OCI-M1 (cell line): ENCODE measurements around the gene TBX6.
A peak's percentile ranks its signal among the peaks of the same experiment; 100 is the strongest.

Source experiments
- DNase-seq: peaks from one replicate; lab custom pipeline; 2025; lab: John Stamatoyannopoulos, UW

TBX6 gene

DNA sequence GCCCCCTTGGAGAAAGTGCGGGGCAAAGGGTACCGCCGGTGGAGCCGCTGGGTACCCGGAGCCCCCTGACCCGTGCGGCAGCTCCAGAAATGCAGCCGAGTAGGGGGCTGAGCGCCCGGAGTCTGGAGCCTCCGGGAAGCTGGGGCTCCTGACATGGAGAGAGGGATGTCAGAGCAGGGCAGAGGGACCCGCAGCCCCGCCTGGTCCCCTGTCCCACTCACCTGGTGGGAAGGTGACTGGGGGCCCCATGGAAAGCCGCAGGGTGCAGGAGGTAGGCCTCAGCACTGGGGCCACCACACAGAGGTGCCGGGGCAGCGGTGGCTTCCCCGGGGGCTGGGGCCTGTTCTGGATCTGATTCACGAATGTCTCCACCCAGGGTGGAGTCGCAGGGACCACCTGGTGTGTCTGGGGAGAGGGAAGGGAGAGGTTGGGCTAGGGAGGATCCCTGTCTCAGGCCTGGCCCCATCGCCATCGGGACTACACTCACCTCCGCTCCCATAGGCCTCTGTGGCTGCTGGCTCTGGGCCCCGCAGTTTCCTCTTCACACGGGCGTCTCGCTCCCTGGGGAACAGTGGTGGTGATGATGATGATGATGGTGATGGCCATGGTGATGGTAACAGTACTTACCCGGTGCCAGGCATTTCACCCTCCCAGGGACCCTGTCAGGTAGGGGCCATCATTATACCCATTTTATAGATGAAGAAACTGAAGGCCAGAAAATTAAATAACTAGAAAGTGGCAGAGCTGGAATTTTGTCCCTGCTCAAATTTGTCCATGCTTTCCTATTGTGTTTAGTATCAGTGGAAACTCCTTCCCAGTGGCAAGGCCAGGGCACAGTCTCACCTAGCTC lies 5.2 kb downstream of the TBX6 start:
- no peak for DNase-seq

DNA sequence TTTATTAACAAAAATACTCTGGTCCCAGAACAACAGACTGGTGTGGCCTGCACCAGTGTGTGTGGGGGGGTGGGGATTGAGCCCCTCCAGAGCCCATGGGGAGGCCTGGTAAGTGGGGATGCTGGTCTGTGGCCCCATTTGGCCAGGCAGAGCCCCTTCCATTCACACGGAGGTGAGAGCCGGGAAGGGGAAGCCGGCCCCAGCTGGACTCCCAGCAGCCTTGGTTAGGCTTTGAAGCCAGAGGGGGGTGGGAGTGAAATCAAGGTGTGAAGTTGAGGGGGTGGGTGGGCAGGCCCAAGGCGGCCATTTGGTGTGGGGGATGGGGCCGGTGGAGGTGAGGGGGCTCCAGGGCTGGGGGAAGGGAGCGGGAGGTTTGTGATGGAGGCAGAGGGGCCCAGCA lies 5.9 kb downstream of the TBX6 start:
- DNase-seq: no peak

DNA sequence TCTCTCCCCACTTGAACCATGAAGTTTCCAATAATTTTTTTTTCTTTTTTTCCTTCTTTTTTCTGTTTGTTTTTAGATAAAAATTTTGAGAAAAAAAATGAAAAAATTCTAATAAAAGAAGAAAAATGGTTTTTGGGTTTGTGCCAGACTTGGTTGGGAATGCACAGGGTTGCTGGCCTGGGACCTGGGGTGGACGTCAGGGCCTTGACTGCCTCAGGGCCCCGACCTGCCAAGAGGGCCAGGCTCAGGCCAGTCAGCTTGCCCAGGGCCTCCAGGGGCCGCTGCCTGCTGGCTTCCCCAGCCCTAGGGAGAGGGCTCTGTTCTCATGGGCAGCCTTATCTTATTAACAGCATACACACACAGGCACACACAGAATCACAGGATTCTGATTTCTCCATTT lies 6.5 kb downstream of the TBX6 start:
- no peak for DNase-seq

DNA sequence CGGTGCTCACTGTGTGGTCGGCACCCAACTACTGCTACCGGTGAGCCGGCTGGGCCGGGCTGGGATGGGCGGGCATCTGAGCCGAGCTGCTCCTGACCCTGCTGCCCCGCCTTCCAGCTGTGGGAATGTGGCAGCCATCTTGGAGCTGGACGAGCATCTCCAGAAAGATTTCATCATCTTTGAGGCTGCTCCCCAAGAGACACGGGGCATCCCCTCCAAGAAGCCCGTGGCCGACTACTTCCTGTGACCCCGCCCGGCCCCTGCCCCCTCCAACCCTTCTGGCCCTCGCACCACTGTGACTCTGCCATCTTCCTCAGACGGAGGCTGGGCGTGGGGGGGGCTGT lies 6.9 kb downstream of the TBX6 start:
- no peak for DNase-seq

DNA sequence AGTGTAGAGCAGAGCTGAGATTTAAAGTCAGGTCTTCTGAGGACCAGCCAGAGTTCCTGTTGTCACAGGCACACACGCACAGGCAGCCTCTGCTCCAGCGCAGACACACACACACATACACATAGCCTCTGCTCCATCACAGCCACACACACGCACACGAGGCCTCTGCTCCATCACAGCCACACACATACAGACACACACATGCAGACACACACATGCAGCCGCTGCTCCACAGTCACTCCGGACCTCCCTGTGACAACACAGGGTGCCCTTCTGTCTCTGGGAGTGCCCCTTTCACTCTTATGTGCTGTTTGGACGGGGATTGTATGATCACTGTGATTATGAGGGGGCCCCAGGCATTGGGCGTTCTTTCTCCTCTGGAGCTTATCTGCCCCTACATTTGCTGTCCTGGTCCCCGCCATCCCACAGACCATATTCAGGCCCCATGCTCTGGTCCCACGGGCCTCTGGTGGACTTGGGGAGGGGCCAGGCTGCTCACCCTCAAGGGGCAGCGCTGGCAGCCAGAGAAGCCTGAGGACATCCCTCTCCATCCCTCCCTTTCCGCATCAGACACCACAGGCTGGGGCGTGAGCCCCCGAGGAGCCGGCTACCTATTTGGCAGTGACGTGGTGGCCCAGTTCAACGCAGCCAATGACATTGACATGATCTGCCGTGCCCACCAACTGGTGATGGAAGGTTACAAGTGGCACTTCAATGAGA lies 7.5 kb downstream of the TBX6 start:
- DNase-seq: no peak

DNA sequence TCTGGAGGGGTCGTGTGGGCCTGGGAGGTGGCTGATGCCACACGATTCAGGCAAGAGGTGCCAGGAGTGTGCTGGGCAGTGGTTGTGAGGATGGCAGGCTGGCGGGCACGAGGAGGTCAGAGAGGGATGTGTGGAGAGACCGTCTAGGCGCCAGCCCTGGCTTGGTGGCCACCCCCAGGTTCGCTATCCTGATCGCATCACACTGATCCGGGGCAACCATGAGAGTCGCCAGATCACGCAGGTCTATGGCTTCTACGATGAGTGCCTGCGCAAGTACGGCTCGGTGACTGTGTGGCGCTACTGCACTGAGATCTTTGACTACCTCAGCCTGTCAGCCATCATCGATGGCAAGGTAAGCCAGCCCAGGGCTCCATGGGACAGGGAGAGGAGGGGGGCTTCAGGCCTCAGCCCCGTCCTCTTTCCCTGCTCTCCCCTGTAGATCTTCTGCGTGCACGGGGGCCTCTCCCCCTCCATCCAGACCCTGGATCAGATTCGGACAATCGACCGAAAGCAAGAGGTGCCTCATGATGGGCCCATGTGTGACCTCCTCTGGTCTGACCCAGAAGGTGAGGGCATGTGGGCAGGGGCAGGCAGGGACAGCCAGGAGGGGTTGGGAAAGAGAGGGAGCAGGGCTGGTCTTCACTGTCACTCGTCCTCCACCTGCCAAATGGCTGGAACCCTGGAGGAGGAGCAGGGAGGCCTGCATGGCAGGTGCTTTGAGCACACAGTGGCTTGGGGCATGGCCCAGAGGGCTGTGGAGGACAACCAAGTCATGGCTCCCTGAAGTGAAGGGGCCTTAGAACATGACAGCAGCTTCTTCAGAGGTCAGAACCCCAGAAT lies 8.3 kb downstream of the TBX6 start:
- DNase-seq: no peak

DNA sequence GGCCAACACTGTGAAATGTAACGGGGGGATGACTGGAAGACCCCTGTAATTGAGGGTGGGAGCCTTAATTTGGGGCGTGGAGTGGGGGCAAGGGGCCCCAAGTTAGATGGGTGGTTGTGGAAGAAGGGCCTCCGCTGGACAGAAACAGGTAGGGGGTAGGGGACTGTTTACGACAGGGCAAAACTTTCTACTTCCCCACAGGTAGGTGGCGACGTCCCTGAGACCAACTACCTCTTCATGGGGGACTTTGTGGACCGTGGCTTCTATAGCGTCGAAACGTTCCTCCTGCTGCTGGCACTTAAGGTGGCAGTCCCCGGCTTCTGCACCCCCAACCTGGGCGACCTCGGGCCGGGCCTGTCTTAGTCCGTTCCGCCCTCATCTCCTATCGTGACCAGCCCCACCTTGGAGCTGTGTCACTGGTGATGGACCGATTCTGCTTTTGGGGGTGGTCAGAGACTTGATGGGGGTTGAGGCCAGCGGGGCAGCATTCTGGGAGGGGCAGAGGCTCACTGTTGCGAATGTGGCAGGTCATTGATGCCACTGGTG lies 9.1 kb downstream of the TBX6 start:
- DNase-seq: no peak

DNA sequence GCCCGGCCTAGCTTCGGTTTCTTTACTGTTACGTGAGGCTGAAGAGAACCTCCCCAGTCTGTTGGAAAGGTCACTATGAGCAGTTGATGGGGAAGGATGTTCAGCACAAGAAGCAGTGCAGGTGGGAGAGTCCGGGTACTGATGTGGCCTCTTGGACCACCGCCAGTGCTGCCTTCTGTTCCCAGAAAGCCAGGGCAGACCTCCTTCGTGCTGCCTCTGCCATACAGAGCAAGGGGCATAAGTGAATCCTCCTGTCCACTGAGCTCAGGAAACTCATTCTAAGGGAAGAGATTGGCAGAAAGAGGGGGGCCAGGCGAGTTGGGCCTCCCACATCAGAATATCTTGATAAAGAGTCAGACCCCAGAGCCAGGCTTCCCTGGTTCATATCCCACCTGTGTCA lies 12.2 kb downstream of the TBX6 start:
- DNase-seq: no peak

DNA sequence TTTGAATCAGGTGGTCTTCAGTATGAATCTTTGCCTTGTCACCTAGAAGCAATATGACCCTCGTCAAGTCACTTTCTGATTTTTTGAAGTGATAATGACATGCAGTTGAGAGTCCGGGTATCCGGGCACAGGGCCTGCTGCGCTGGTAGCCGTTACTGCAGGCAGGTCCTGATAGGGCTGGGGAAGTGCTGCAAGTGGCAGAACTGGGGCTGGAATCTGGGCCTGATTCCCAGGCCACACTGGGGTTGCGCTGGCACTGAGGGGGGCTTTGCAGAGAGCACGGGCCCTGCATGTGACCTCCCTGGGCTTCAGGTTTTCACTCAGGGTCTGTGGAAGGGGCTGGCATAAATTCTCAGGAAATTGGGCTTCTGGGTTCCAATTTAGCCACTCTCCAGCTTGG lies 13.0 kb downstream of the TBX6 start:
- no peak for DNase-seq

DNA sequence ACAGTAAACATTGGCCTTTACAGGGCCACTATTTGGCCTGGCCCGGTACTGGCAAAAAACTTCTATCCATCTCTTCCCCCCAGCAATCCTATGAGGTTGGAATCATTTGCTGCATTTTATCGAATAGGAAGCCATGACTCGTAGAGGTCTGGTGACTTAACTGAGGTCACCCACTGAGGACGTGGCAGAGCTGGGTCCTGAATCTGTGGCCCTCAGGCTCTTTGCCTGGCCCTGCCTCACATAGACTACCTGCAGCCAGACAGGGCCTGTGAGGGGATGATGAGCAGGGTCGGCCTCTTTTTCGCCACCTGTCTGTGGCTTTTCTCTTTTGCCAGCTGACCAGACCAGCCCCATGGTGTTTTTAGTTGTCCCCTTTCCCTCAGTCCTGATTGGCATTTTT lies 14.1 kb downstream of the TBX6 start:
- no peak for DNase-seq

DNA sequence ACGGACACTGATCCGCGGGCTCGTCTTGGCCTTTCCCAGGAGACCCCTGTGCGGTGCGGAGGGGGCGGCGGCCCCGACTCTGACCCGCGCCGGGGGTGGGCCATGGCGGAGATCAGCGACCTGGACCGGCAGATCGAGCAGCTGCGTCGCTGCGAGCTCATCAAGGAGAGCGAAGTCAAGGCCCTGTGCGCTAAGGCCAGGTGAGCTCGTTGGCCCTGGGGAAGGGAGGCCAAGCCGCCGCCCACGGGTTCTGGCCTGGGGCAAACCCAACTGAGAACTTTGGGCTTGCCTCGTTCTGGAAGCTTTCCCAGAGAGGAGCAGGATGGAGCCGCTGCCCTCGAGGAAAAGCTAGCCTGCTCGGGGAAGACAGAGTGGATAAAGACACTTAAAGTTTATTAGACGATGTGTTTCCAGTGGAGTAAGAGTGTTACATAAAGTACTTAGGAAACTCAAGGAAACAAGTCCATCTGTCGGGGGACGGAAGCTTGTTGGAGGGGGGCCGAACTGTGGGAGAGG lies 15.4 kb downstream of the TBX6 start:
- no peak for DNase-seq

DNA sequence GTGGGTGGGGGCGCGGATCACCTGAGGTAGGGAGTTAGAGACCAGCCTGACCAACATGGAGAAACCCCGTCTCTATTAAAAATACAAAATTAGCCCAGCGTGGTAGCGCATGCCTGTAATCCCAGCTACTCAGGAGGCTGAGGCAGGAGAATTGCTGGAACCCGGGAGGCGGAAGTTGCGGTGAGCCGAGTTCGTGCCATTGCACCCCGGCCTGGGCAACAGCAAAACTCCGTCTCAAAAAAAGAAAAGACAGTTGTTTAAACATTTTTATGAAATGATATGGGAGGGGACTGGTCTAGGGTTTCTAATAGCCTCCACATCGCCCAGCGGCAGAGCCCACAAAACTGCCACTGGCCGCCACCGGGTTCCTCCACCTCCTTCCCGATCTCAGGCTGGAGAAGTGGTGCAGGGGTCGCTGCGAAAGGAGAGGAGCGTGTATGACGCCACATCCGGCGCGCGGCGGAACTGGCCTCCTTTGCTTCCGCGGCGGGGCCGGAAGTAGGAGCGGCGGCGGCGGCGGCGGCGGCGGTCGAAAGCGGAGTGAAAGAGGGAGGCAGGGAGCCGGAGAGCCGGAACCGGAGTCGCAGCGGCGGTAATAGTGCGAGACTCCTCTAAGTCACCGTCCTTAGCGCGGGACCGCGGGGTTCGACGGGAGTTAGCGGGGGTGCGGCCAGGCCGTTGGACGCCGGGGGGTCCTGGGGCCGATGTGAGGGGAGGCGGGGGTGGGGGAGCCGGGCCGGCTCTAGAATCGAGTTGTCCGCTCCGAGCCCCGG lies 16.0 kb downstream of the TBX6 start, which contains the start of gene PPP4C:
Gene PPP4C (plus strand): TSS at position 492 of the 773 bp plus-strand sequence. CDS start 384 bp downstream, outside the sequence.
- peak; percentile 95 for DNase-seq

DNA sequence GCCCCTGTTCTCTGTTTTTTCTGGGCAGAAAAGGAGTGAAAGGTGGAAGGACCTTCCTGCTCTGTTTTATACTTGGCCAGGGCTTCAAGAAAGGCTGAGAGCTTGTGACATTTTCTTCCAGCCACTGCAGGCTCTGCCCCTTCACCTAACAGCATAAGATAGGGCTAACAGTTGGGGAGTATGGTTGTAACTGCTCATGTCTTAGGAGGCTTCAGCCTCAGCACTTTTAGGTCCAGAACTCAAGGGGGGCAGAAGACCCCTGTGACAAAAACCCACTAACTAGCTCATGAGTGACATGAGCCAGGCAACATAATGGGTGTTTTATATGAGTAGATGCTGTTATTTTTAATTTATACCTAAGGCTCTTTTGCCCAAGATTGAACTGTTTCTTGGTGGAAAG lies 21.2 kb downstream of the TBX6 start:
- DNase-seq: no peak

DNA sequence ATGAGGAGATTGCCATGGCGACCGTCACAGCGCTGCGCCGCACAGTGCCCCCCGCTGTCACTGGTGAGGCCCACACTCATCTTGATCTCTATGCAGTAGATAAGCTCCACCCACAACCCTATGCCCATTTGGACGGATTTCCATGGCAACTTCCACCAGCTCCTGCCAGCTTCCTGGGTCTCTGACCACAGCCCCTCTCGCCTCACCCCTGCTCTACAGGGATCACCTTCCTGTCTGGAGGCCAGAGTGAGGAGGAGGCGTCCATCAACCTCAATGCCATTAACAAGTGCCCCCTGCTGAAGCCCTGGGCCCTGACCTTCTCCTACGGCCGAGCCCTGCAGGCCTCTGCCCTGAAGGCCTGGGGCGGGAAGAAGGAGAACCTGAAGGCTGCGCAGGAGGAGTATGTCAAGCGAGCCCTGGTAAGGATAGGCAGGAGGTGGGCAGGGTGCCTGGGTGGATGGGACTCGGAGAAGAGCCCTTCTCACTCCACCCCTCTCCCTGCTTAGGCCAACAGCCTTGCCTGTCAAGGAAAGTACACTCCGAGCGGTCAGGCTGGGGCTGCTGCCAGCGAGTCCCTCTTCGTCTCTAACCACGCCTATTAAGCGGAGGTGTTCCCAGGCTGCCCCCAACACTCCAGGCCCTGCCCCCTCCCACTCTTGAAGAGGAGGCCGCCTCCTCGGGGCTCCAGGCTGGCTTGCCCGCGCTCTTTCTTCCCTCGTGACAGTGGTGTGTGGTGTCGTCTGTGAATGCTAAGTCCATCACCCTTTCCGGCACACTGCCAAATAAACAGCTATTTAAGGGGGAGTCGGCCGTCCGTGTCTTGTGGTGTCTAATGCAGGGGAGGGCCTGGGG lies 21.9 kb downstream of the TBX6 start:
- peak; percentile 25 for DNase-seq

DNA sequence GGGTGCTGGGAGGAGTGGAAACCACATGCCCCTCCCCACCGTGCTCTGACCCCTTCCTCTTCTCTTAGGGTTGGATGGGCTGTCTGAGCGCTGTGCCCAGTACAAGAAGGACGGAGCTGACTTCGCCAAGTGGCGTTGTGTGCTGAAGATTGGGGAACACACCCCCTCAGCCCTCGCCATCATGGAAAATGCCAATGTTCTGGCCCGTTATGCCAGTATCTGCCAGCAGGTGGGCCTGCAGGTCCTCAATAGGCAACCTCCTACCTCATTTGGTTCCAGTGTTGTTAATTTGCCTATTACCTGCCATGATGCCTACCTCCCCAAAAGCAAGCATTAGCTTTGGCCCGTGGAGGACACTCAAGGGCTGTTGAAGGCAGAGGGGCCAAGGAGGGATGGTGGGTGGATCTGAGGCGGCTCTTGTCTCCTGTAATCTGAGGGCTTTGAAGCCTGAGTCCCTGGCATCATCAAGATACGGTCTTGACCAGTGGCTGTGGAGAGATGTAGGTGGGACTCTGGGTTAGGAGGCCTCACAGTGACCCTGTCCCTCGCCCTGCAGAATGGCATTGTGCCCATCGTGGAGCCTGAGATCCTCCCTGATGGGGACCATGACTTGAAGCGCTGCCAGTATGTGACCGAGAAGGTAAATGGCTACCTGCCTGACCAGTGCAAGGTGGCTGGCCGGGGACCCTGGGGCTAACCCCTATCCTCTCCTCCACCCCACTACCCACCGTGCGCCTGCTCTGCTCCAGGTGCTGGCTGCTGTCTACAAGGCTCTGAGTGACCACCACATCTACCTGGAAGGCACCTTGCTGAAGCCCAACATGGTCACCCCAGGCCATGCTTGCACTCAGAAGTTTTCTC lies 22.7 kb downstream of the TBX6 start:
- DNase-seq: peak; percentile 43

DNA sequence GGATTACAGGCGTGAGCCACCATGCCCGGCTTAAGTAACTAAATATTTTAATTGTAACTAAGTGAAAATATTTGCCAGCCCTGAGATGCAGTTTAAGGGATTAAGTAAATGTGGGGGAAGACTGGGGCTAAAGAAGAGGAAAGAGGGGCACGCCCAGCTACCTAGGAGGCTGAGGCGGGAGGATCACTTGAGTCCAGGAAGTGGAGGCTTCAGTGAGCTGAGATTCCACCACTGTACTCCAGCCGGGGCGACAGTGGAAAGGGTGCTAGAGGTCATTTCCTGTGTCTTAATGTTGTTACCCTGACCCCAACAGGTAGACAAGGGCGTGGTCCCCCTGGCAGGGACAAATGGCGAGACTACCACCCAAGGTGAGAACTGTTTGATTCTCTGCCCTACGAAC lies 23.4 kb downstream of the TBX6 start:
- no peak for DNase-seq

DNA sequence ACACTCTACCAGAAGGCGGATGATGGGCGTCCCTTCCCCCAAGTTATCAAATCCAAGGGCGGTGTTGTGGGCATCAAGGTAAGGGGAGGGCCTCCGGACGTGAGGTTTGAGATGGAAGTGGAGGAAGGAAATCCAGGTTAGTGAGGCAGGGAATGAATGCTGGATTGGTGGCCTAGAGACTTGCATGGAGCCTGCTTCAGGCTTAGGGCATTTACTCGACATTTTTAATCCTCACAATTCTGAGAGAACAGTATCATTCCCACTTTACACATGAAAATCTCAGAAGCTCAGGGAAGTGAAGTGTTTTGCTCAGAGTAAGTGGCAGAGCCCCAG lies 24.2 kb downstream of the TBX6 start:
- no peak for DNase-seq

DNA sequence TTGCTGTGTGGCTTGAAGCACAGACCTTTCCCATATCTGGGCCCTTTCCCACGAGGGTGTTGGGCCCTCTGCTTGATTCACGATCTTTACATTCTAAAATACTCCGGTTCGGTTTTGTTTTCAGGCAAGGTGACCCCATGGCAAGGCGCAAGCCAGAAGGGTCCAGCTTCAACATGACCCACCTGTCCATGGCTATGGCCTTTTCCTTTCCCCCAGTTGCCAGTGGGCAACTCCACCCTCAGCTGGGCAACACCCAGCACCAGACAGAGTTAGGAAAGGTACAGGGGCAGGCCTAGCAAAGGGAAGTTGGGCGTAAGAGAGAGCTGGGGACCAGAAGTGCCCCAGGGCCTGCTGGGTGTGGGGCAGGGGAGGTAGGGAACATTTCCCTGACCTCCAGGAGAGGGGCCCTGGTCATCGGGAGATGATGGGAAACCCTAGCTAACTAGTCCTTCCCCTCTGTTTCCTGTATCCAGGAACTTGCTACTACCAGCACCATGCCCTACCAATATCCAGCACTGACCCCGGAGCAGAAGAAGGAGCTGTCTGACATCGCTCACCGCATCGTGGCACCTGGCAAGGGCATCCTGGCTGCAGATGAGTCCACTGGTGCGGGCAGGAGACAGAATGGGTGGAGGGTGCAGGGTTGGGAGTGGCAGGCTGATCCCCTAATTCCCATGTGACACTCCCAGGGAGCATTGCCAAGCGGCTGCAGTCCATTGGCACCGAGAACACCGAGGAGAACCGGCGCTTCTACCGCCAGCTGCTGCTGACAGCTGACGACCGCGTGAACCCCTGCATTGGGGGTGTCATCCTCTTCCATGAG lies 24.8 kb downstream of the TBX6 start:
- no peak for DNase-seq
